Endothelial cell of umbilical vein (primary cell): ENCODE results near the gene GATAD2A. TPM values are rescaled to one million over a fixed set of nuclear protein-coding genes. Genes with fewer than 3 reads are reported as not detected.

Experiments used
- BruUV-seq: library from RNA; stranded (reverse); fragments of 400-500 nt; replicated peaks from 2 replicates; lab custom pipeline; 2021; lab: Mats Ljungman, UMichigan
- CTCF ChIA-PET: fragments of 300-600, 350-600 bp; sonication (Branson Sonifier 250); formaldehyde crosslinking; loops from one replicate; lab custom pipeline; 2021; ENCODE audit warnings: antibody characterized with exemption, inconsistent platforms; lab: Charles Lee
- POLR2A ChIA-PET: fragments of 300-600, 350-600 bp; sonication (Branson Sonifier 250); formaldehyde crosslinking; loops from one replicate; lab custom pipeline; 2021; ENCODE audit warnings: antibody characterized with exemption, inconsistent platforms; lab: Charles Lee
- DNase-seq: peaks from one replicate; pipeline ENCODE4 v3.0.0-alpha.2; 2011; ENCODE audit warnings: low read depth, low spot score
- FAIRE-seq: peaks from 2 replicates; lab custom pipeline; 2011; peaks lifted over from hg19 to GRCh38; lab: Jason Lieb, UNC
- H2AFZ ChIP-seq: 2 replicates; pipeline ENCODE4 v1.6.0; 2012; ENCODE audit warnings: low read depth, low read length, control low read depth, inconsistent platforms
- H3K27ac ChIP-seq: 2 replicates; pipeline ENCODE4 v1.5.1; 2011; ENCODE audit warnings: low read depth, mild to moderate bottlenecking, control low read depth, low read length, moderate library complexity; ENCODE audit not compliant: insufficient read depth
- H3K27me3 ChIP-seq, 2 experiments: 2 replicates each; pipeline versions ENCODE4 v1.6.0 to v1.6.1; 2011; ENCODE audit warnings: low read length in 2 of 2, mixed read lengths in 1 of 2; ENCODE audit not compliant: control insufficient read depth in 2 of 2, insufficient read depth in 2 of 2
- H3K36me3 ChIP-seq, 2 experiments: 2 replicates in 1 of 2; 3 replicates in 1 of 2; pipeline ENCODE4 v1.5.1; 2011; ENCODE audit warnings: low read length in 2 of 2, mild to moderate bottlenecking in 1 of 2, moderate library complexity in 1 of 2; ENCODE audit not compliant: control insufficient read depth in 2 of 2, insufficient read depth in 2 of 2; ENCODE audit errors: extremely low read depth in 1 of 2
- H3K4me1 ChIP-seq: 3 replicates; pipeline ENCODE4 v1.5.1; 2011; ENCODE audit warnings: mild to moderate bottlenecking, low read length; ENCODE audit not compliant: control insufficient read depth, insufficient read depth; ENCODE audit errors: extremely low read depth
- H3K4me2 ChIP-seq: 2 replicates; pipeline ENCODE4 v1.6.1; 2011; ENCODE audit warnings: low read length, control low read depth, mixed read lengths; ENCODE audit not compliant: insufficient read depth
- H3K4me3 ChIP-seq, 3 experiments: fragments of 200-600 bp in 1 of 3; sonication (generic), shearing (Covaris generic) in 1 of 3; replicated peaks in 1 of 3; 2 replicates each; pipeline ENCODE4 v1.5.1; 2011 to 2016; ENCODE audit warnings: control low read depth in 3 of 3, low read length in 3 of 3, mild to moderate bottlenecking in 2 of 3, inconsistent platforms in 1 of 3, low read depth in 1 of 3, moderate library complexity in 1 of 3; ENCODE audit not compliant: insufficient read depth in 1 of 3
- H3K79me2 ChIP-seq: 2 replicates; pipeline ENCODE4 v1.6.0; 2012; ENCODE audit warnings: low read length, inconsistent platforms; ENCODE audit not compliant: control insufficient read depth, insufficient read depth
- H3K9ac ChIP-seq: replicated peaks from 2 replicates; pipeline ENCODE3; 2011; ENCODE audit warnings: low read length, control low read depth; ENCODE audit not compliant: insufficient read depth; ENCODE audit errors: extremely low read depth
- H3K9me1 ChIP-seq: replicated peaks from 3 replicates; pipeline ENCODE4 v1.6.0; 2011; ENCODE audit warnings: mild to moderate bottlenecking, low read length; ENCODE audit not compliant: control insufficient read depth, insufficient read depth; ENCODE audit errors: extremely low read depth
- H3K9me3 ChIP-seq: replicated peaks from 2 replicates; pipeline ENCODE4 v1.5.1; 2012; ENCODE audit warnings: low read length, inconsistent platforms; ENCODE audit not compliant: control insufficient read depth, insufficient read depth
- H4K20me1 ChIP-seq: replicated peaks from 2 replicates; pipeline ENCODE3; 2011; ENCODE audit warnings: mild to moderate bottlenecking, low read length; ENCODE audit not compliant: control insufficient read depth, insufficient read depth; ENCODE audit errors: extremely low read depth
- CTCF ChIP-seq, 2 donors: IDR thresholded peaks; 1 replicate in 1 of 2; 2 replicates in 1 of 2; pipeline ENCODE4 v1.5.1; 2011; ENCODE audit warnings: low read length in 2 of 2, mild to moderate bottlenecking in 2 of 2, moderate library complexity in 2 of 2, control low read depth in 1 of 2, inconsistent platforms in 1 of 2, low read depth in 1 of 2; ENCODE audit not compliant: insufficient read depth in 1 of 2; ENCODE audit errors: extremely low read depth in 1 of 2
- EZH2 ChIP-seq: IDR thresholded peaks from 2 replicates; pipeline ENCODE4 v1.6.1; 2012; ENCODE audit warnings: borderline replicate concordance, low read depth, mild to moderate bottlenecking, moderate library complexity, low read length, inconsistent platforms; ENCODE audit not compliant: severe bottlenecking
- FOS ChIP-seq: IDR thresholded peaks from 2 replicates; pipeline ENCODE4 v1.6.1; 2011; ENCODE audit warnings: mild to moderate bottlenecking, low read length, moderate library complexity, borderline replicate concordance; ENCODE audit not compliant: insufficient read depth
- GATA2 ChIP-seq: IDR thresholded peaks from 2 replicates; pipeline ENCODE4 v1.7.0; 2011; ENCODE audit warnings: low read depth, mild to moderate bottlenecking, moderate library complexity, mixed read lengths, low read length; ENCODE audit not compliant: insufficient read length, insufficient read depth
- JUN ChIP-seq: IDR thresholded peaks from 2 replicates; pipeline ENCODE4 v1.6.1; 2011; ENCODE audit warnings: borderline replicate concordance, low read depth; ENCODE audit not compliant: insufficient read length, insufficient read depth
- MYC ChIP-seq: IDR thresholded peaks from one replicate; pipeline ENCODE4 v1.6.1; 2011; ENCODE audit warnings: mild to moderate bottlenecking, low read depth, low read length
- POLR2A ChIP-seq: IDR thresholded peaks from 2 replicates; pipeline ENCODE4 v1.6.1; 2012; ENCODE audit warnings: low read depth, mild to moderate bottlenecking, control low read depth, low read length
- POLR2AphosphoS5 ChIP-seq: IDR thresholded peaks from 2 replicates; pipeline ENCODE4 v1.6.1; 2012; ENCODE audit warnings: low read depth, mild to moderate bottlenecking, control low read depth, low read length, moderate library complexity; ENCODE audit not compliant: insufficient read depth
- dilution Hi-C: fragments of 300-500 bp; cut with MboI; formaldehyde crosslinking; loops from one replicate; pipeline ENCODE4 v1.15.0; 2019; ENCODE audit warnings: low sequenced_read_pairs; ENCODE audit not compliant: extremely low pct_ligation_motif_present
- intact Hi-C: fragments of 100-400 bp; cut with micrococcal nuclease; formaldehyde crosslinking; loops from one replicate; pipeline ENCODE4 v1.10.0; 2022
- polyA plus RNA-seq, 4 experiments: library from polyadenylated mRNA; depleted of rRNA in 3 of 4; stranded (reverse) in 3 of 4; unstranded in 1 of 4; fragments of >200 nt; gene quantifications; 2 replicates each; pipeline versions ENCODE4 v1.2.1 to v1.2.3, GENCODE V29; 2011 to 2012; ENCODE audit warnings: missing spikeins in 1 of 4
- total RNA-seq: library from RNA; stranded (reverse); gene quantifications from 2 replicates; pipeline ENCODE4 v1.2.3, GENCODE V29; 2021
- TF ChIP-seq, protein P1 (sequence below): IDR thresholded peaks from 2 replicates; pipeline ENCODE4 v1.6.1; 2011; ENCODE audit not compliant: insufficient read depth, insufficient read length

Gene GATAD2A
- total and polyA plus RNA-seq, 2 donors (not counting 3 experiments of a cell fraction or from before 2014, with no cell fraction given) = 27.3 to 134 TPM

- Histone ChIP-seq H2AFZ (no peak overlapping the region), H3K27ac (no peak overlapping the region), H3K4me2 (no peak overlapping the region), H3K4me3 (no peak overlapping the region), H3K79me2 (peaks cover 96% of the 10 kb centered on the region), H3K9me1 (no peaks in the 10 kb centered on the region), H4K20me1 (peaks cover 4% of the 10 kb centered on the region), H3K36me3 (no peaks in the 10 kb centered on the region), H3K27me3 (no peaks in the 10 kb centered on the region), H3K9me3 (no peaks in the 10 kb centered on the region), H3K9ac (no peak overlapping the region), H3K4me1 (no peaks in the 10 kb centered on the region)
- intact Hi-C loops = no loop called here
- no TSS peak for BruUV-seq
- DNase-seq = no peak
- POLR2A ChIA-PET = no interaction called here
- FAIRE-seq = no peak
- CTCF ChIA-PET = no interaction called here
- TF ChIP-seq, protein P1, sequence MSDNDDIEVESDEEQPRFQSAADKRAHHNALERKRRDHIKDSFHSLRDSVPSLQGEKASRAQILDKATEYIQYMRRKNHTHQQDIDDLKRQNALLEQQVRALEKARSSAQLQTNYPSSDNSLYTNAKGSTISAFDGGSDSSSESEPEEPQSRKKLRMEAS = no peak
- no peak for TF ChIP-seq MYC
- TF ChIP-seq POLR2A = no peak
- TF ChIP-seq CTCF (IDR thresholded peaks at IDR 0.05; ENCODE audit: extremely low read depth in 1 of 2, insufficient read depth in 1 of 2, low read depth in 1 of 2, low read length in 2 of 2) = no peak
- TF ChIP-seq EZH2 = no peak
- TF ChIP-seq GATA2 = no peak
- no peak for TF ChIP-seq POLR2AphosphoS5
- no peak for TF ChIP-seq JUN
- no peak for TF ChIP-seq FOS
- dilution Hi-C loops = no loop called here
These were observed 15.8 kb downstream of the GATAD2A start for GRCh38 chr19:19421299-19421696.
